IPS-NIHi7 (cell line): ENCODE results near the gene DOLK.

ENCODE experiments used
- DNase-seq: peaks from one replicate; pipeline ENCODE4 v3.0.0; 2012; ENCODE audit warnings: mixed read lengths; ENCODE audit errors: extremely low spot score

The DOLK gene

DNA sequence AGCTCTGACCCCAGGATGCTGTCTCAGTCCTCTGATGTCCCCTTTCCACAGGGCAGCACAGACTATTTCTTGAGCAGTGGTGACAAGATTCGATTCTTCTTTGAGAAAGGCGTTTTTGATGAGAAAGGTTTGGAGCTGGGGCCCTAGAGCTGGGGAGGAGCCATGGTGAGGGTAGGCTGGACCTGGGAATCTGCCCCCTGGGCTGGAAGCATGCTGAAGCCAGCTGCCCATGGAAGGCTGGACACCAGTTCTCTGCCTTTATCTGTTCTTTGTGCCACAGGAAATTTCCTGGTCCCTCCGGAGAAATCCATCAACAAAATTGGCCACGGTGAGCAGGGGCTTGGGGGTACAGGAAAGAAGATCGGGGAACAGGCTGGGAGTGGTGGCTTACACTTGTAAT lies 13.7 kb downstream of the DOLK start:
- no peak for DNase-seq

DNA sequence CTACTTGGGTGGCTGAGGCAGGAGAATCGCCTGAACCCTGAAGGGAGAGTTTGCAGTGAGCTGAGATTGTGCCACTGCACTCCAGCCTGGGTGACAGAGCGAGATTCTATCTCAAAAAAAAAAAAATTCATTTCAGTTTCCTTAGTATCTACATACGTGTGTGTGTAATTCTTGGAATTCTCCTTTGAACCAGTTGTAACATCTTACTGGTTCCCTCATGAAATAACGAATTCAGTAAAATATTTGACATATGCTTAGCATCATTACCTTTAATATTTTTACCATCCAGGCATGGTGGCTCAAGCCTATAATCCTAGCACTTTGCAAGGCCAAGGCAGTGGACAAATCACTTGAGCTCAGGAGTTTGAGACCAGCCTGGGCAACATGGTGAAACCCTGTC lies 17.8 kb downstream of the DOLK start:
- no peak for DNase-seq

DNA sequence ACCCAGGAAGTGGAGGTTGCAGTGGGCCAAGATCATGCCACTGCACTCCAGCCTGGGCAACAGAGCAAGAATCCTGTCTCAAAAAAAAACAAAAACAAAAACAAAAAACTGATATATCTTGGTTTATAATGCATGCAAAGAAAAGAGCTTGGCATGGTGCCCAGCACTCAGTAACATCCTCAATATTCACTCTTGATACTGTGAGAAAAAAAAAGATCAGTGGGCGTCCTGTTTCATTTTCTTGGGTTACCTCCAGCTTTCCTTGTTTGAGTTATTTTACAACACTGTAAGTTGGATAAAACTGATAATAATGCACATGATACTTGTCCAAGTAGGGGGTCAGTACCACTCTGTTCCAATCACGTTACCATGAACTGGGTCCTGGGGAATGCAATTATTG lies 18.8 kb downstream of the DOLK start:
- no peak for DNase-seq

DNA sequence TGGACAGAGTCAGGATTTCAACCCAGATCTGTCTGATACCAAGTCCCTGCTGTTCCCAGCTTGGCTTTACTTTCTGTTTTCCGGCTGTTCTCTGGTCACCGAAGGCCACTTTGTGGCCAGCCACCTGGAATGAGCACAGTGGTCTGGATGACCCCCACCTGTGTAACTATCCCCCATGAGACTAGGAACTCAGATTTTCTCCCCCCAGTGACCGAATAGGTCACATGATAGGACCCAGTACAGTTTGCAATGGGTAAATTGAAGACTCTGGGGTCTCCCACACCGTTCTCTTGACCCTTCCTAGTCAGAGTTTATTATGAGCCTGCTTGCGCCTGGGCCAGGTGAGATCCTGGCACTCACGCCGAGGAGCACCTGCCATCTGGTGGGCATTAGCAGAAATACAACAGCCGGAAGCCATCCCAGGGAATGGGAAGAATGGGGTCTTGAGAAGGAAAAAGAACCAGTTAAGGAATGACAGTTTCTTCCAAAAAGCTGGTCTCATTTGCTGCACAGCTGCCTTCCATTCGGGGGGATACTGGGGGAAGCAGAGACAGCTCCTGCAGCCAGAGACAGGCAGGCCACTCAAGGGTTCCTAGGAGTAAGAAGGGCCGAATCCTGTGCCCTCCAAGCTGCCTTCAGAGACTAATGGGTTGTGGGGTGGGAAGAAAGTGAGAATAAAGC lies 19.5 kb downstream of the DOLK start:
- peak; percentile 89 for DNase-seq

DNA sequence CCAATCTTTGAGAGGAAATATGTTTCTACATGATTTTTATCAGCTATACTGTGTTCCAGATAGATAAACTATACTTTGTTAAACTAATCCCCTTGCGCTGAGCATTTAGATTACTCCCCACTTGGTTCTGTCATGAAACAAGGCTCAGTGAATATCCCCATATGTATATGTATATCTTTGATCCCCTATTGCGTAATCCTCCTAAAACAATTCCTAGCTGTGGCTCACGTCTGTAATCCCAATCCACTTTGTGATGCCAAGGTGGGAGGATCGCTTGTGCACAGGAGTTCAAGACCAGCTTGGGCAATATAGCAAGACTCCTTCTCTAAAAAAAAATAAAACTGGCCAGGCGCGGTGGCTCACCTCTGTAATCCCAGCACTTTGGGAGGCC lies 23.9 kb downstream of the DOLK start:
- no peak for DNase-seq

DNA sequence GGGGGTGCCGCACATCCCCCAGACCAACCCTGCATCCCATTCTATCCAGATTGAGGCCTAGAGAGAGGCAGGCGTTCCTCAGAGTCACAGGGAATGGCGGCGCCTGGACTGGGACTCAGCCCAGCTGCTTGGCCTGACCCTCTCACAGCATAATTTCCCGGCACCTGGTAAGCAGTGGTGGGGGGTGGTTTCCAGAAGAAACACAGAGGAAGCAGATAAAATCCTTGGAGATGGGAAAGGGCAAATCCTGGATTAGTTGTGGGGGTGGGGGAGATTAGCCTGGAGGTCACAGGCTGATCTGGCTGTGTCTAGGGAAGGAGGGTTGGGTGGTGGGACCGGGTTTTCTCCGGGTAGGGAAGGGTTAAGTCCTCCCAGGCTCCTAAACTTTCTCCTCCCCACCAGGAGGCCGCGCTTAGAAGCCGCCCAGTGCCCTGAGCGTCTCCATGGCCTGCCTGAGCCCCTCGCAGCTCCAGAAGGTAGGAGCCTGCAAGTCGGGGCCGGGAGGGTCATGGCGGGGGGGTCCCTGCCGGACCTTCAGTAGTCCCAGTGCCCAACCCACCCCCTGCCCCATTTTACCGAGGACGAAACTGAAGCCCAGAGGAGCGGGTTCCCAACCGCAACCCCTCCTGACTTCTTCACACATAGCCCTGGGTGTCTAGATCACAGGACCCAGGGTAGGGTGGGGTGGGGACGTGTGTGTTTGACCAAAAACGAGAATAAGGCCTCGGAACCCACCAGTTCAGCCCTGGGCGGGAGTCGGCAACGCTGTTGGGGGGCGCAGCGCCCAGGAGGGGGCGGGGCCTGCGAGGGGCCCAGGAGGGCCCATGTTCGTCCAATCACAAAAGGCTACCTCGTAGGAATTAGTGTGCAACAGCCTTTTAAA lies 25.3 kb downstream of the DOLK start:
- DNase-seq: peak; percentile 91

DNA sequence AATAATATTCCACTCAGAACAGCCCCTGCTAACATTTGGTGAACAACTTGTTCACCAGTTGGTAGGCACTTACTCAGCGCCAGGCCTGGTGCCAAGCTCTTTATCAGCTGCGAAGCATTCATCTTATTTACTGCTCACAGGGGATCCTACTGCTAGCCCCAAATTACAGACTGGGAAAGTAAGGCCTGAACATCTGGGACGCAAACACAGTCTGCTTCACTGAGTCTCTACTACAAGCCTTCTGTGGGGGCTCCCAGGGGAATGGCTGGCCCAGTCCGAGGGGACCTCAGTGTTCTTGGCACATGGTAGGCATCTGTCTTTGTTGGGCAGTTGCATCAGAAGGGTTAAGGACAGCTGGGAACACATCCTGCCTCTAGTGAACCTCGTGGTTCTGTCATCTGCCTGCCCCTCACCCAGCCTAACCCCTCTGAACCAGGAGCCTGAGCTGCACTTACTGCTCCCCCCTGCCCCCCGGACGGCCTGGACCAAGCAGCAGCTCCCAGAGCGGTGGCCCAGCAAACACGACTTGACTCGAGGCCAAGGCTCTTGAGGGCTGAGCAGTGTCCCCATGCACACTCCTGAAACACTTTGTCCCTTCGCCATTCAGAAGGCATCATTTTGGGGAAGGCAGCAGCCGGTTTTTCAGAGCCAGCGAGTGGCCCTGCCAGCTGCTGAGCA lies 26.9 kb downstream of the DOLK start, which contains the start of gene PHYHD1:
Gene PHYHD1, plus strand, starts transcription at position 602 of the 678 bp plus-strand sequence. CDS start 1,342 bp downstream, outside the sequence.
- DNase-seq: no peak

DNA sequence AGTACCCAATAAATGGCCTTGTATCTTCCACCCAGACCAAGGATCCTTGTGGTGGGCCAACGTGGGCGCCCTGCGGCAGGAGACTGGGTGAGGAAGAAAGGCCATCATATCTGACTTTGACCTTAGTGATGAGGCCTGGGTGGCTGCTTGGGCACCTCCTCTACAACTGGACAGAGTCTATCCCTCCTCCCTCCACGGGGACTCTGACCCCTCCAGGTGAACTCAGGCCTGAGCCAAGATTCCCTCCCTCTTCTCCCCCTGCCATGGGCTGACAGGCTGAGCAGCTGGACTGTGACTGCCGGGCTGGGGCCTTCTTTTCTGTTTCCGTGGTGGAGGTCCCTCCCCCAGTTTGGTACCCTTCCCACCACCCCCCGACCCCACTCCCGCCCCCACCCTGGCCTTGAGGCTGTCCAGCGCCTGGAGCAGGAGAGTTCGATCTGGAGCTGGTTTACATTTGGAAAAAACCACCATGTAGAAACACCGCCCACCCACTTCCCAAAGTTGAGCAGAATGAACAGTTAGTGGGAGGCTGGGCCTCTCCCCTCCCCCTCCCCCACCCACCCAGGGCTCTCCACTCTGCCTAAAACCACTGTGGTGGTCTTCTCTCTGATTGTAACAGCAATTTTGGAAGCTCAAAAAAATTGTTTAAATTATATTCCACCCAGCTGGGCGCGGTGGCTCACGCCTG lies 27.9 kb downstream of the DOLK start:
- no peak for DNase-seq

DNA sequence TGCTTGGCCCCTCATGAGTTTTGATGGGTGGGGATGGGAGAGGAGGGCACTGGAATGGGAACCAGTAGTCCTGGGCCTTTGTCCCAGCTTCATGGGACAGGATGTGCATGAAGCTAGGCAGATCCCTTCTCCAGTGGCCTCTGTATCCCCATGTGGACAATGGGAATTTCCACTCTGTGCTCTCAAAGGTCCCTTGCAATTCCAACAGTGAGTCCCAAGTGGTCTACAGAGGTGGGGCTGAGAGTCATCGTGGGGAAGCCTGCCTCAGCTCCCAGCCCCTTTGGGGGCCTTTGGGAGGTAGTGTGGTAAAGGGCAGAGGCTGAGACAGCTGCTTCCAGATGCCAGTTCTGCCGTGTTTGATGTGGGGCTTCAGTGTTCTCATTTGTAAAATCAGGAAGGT lies 28.5 kb downstream of the DOLK start:
- no peak for DNase-seq

DNA sequence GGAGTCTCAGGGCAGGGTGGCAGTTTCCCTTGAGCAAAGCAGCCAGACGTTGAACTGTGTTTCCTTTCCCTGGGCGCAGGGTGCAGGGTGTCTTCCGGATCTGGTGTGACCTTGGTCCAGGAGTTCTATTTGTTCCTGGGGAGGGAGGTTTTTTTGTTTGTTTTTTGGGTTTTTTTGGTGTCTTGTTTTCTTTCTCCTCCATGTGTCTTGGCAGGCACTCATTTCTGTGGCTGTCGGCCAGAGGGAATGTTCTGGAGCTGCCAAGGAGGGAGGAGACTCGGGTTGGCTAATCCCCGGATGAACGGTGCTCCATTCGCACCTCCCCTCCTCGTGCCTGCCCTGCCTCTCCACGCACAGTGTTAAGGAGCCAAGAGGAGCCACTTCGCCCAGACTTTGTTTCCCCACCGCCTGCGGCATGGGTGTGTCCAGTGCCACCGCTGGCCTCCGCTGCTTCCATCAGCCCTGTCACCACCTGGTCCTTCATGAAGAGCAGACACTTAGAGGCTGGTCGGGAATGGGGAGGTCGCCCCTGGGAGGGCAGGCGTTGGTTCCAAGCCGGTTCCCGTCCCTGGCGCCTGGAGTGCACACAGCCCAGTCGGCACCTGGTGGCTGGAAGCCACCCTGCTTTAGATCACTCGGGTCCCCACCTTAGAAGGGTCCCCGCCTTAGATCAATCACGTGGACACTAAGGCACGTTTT lies 30.1 kb downstream of the DOLK start:
- DNase-seq: no peak

DNA sequence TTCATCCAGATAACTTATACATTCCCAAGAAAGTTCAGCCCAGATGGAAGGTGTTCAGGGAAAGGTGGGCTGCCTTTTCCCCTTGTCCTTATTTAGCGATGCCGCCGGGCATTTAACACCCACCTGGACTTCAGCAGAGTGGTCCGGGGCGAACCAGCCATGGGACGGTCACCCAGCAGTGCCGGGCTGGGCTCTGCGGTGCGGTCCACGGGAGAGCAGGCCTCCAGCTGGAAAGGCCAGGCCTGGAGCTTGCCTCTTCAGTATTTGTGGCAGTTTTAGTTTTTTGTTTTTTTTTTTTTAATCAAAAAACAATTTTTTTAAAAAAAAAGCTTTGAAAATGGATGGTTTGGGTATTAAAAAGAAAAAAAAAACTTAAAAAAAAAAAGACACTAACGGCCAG lies 30.7 kb downstream of the DOLK start:
- DNase-seq: no peak

DNA sequence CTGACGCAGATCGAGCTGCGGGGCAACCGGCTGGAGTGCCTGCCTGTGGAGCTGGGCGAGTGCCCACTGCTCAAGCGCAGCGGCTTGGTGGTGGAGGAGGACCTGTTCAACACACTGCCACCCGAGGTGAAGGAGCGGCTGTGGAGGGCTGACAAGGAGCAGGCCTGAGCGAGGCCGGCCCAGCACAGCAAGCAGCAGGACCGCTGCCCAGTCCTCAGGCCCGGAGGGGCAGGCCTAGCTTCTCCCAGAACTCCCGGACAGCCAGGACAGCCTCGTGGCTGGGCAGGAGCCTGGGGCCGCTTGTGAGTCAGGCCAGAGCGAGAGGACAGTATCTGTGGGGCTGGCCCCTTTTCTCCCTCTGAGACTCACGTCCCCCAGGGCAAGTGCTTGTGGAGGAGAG lies 31.2 kb downstream of the DOLK start:
- no peak for DNase-seq

DNA sequence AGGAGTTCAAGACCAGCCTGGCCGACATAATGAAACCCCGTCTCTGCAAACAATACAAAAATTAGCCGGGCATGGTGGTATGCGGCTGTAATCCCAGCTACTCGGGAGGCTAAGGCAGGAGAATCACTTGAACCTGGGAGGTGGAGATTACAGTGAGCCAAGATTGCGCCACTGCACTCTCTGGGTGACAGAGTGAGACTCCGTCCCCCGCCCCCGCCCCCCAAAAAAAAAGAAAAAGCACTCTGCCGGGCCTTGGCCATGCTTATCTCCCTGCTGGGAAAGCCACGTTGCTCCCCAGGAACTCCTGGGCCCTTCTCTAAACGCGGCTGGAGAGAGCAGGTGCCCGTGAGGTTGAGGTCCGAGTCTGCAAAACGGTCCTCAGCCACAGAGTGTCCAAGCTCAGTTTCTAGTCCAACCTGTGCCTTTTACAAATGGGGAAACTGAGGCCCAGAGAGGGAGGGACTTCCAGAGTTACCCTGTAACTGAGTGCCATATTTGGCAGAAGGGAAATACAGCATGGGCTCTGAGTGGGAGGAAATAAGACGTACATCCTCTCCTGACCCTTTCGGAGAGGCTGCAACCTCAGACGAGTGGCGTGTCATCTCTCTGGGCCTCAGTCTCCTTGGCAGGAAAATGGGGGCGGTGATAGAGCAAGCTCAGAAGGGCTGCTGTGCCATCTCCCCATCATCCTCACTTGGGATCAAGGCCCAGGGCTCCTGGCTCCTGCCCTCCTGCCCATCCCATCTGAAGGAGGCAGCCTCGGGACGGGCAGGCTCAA lies 33.2 kb downstream of the DOLK start:
- DNase-seq: no peak

DNA sequence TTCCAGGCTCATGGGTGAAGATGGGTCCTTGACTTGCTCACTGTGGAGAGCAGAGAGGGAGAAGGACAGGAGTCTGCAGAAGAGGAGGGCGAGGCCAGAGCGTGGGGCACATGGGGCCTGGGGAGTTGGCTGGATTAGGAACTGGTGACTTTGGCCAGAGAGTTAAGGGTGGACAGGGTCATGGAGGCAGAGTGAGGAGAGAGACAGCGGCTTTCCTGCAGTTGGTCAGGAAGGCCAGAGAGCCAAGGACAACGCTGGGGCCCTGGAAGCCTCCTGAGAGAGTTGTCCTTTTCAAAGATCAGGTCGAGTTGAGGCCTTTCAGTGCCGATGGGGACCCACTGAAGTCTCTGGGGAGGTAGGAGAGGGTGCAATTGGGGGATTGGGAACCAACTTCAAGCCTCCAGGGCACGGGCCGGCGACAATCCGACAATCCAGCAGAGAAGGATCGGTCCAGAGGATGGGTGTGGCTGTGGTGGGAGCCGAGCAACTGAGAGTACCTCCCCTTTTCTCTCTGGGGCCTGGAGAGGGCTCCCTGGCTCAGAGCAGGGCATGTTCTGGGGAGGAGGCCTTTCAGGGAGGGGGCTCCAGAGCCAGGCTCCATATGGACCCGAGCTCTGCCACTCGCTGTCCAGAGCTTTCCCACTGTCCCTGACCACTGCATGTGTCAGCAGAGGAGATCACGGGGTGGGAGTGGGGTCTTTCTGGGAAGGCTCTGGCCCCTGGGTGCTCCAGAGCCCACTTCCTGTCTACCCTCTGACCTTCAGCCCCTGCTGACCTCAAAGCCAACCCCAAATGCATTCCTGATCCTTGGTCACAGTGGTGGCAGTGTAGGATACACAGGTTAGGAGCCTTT lies 34.1 kb downstream of the DOLK start:
- no peak for DNase-seq

DNA sequence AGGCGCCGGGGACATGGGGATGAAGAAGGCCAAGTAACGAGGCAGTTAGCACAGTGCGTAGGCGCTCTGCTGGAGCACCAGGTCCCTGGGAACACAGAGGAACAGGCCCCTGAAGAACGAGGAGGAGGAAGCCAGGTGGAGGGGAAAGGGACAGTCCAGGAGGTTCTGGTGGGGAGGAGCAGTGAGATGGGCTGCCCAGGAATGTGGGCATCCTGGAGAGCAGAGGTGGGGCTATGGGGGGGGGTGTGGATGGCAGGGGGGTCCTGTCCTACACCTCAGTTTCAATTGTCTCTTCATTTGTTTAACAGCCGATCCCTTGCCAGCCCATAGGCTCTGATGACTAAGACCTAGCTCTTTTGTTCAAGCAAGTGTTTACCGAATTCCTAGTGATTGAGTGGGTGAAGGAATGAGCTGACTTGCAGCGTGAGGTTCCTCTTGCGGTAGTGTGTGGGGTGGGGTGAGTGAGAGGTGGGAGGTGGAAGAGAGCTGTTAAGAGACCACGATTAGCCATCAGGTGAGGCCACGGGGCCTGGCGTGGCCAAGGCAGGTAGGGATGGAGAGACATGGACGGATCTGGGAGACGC lies 35.0 kb downstream of the DOLK start:
- DNase-seq: peak; percentile 64

DNA sequence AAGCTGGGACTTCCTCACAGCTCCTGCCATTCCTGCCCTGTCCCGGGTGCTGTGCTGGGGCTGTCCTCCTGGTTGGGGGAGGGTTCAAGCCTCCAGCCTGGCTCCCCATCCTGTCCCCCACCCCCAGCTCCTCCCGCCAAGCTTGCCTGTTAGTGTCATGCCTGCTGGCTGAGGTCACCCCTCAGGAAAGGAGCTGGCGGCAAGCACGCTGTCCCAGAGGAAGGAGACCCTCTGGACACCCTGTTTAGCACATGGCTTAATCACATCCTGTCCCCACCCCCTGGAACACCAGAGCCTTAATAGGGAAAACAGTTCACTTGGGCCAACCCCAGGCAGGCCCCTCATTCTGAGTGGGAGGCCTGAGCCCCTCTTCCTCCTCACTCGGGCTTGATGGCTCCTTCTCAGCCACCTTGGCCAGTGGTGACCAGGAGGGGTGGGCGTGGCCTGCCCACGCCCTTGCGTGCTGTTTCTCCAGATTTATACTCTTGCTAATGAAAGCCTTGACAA lies 35.8 kb downstream of the DOLK start:
- peak; percentile 67 for DNase-seq

DNA sequence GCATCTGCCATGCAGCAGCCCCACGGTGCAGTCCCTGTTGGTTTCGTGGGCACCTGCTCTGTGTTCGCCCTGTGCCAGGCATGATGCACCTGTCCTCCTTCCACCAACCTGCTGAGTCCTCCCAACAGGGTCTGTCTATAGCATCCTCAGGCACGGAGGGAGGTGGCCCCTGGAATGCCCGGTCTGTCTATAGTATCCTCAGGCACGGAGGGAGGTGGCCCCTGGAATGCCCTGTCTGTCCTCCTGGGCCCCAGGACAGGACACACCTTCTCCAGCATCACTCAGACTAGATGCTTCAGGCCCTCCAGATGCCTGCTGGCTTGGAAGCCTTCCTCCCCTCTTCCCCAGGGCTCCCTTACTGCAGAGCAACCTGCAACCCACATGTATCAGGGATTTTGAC lies 36.5 kb downstream of the DOLK start:
- DNase-seq: no peak

DNA sequence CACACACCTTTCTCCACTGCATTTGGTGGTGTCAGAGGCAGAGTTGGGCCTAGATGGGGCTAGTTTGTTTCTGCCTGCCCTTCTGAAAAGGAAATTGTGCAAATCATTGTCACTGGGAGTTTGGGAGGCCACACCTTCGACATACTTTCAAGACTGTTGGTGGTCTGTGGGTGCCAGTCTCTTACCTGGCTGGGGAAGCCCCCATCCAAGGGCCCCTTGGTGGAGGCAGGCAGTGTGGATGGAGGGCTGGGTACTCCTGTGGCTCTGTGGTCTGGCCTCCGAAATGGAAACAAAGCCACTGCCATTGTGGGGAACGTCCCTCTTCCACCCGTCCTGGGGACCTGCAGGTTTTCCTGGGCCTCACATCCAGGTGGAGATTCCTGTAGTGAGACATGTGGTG lies 37.5 kb downstream of the DOLK start:
- no peak for DNase-seq

DNA sequence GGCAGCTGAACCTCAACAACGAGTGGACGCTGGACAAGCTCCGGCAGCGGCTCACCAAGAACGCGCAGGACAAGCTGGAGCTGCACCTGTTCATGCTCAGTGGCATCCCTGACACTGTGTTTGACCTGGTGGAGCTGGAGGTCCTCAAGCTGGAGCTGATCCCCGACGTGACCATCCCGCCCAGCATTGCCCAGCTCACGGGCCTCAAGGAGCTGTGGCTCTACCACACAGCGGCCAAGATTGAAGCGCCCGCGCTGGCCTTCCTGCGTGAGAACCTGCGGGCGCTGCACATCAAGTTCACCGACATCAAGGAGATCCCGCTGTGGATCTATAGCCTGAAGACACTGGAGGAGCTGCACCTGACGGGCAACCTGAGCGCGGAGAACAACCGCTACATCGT lies 39.0 kb downstream of the DOLK start:
- DNase-seq: no peak
